HCT116 (cell line): ENCODE results near the gene PRPF6. TPM values are rescaled to one million over a fixed set of nuclear protein-coding genes. Genes with fewer than 3 reads are reported as not detected.

Source experiments
- ATAC-seq: fragments of 200-7000 bp; cut with Tn5 transposase; 2 replicates; pipeline ENCODE4 v1.9.1; 2020; ENCODE audit warnings: mild to moderate bottlenecking, moderate library complexity
- BruUV-seq: library from RNA; stranded (reverse); fragments of 400-500 nt; replicated peaks from 2 replicates; lab custom pipeline; 2021; lab: Mats Ljungman, UMichigan
- CTCF ChIA-PET: fragments of 300-600 bp; sonication (Branson Sonifier 250); formaldehyde crosslinking; loops from one replicate; lab custom pipeline; 2021; ENCODE audit warnings: antibody characterized with exemption; lab: Charles Lee
- POLR2A ChIA-PET: fragments of 300-600, 350-600 bp; sonication (Branson Sonifier 250); formaldehyde crosslinking; loops from one replicate; lab custom pipeline; 2021; ENCODE audit warnings: antibody characterized with exemption; lab: Charles Lee
- RAD21 ChIA-PET, 2 experiments: fragments of 300-600 bp; sonication (Branson Sonifier 250); formaldehyde crosslinking; loops; one replicate each; lab custom pipeline; 2023; ENCODE audit warnings: low total read pairs in 2 of 2; ENCODE audit not compliant: uncharacterized antibody in 2 of 2, unreplicated experiment in 2 of 2, low non-redundant PET in 1 of 2; lab: Charles Lee
- DNase-seq: peaks from one replicate; pipeline ENCODE4 v3.0.0-alpha.2; 2010; ENCODE audit warnings: low read depth, low spot score
- H2AFZ ChIP-seq: fragments of 200-600 bp; shearing (Covaris generic), sonication (generic); 2 replicates; pipeline ENCODE4 v1.6.1; 2017; ENCODE audit warnings: low read depth, mixed run types, mixed read lengths, antibody characterized with exemption, low read length; ENCODE audit not compliant: poor library complexity, severe bottlenecking
- H3K27ac ChIP-seq: 2 replicates; pipeline ENCODE4 v1.5.1; 2012; ENCODE audit warnings: low read depth, low read length
- H3K27me3 ChIP-seq: fragments of 200-600 bp; sonication (generic); 2 replicates; pipeline ENCODE4 v1.6.1; 2016; ENCODE audit warnings: mixed run types, low read length, mixed read lengths; ENCODE audit not compliant: insufficient read depth
- H3K36me3 ChIP-seq, 2 experiments: fragments of 200-500 bp in 1 of 2; fragments of 200-600 bp in 1 of 2; sonication (Bioruptor generic) in 1 of 2; sonication (generic) in 1 of 2; 2 replicates each; pipeline versions ENCODE4 v1.5.1 to v1.6.1; 2014 to 2016; ENCODE audit warnings: low read length in 2 of 2, inconsistent platforms in 1 of 2, mixed read lengths in 1 of 2, mixed run types in 1 of 2; ENCODE audit not compliant: insufficient read depth in 2 of 2, control insufficient read depth in 1 of 2
- H3K4me1 ChIP-seq, 2 experiments: fragments of 200-600 bp in 1 of 2; sonication (generic) in 1 of 2; 2 replicates each; pipeline versions ENCODE4 v1.5.1 to v1.6.1; 2012 to 2017; ENCODE audit warnings: low read length in 2 of 2, inconsistent platforms in 1 of 2, mild to moderate bottlenecking in 1 of 2, mixed read lengths in 1 of 2, mixed run types in 1 of 2, moderate library complexity in 1 of 2; ENCODE audit not compliant: insufficient read depth in 2 of 2, control insufficient read depth in 1 of 2
- H3K4me2 ChIP-seq: fragments of 200-600 bp; sonication (generic); 2 replicates; pipeline ENCODE4 v1.6.1; 2017; ENCODE audit warnings: mixed run types, low read length, mixed read lengths
- H3K4me3 ChIP-seq, 2 experiments: fragments of 200-600 bp in 1 of 2; sonication (generic) in 1 of 2; replicated peaks in 1 of 2; 2 replicates each; pipeline ENCODE4 v1.5.1; 2011 to 2016; ENCODE audit warnings: low read length in 2 of 2, control low read depth in 1 of 2, low read depth in 1 of 2, mild to moderate bottlenecking in 1 of 2, mixed read lengths in 1 of 2, mixed run types in 1 of 2
- H3K79me2 ChIP-seq: fragments of 200-600 bp; sonication (generic); 2 replicates; pipeline ENCODE4 v1.6.1; 2017; ENCODE audit warnings: mild to moderate bottlenecking, mixed run types, low read length, moderate library complexity, mixed read lengths; ENCODE audit not compliant: insufficient read depth
- H3K9ac ChIP-seq: fragments of 200-600 bp; sonication (generic); 2 replicates; pipeline ENCODE4 v1.6.1; 2016; ENCODE audit warnings: low read length, mixed read lengths
- H3K9me2 ChIP-seq: fragments of 200-600 bp; sonication (generic), shearing (Covaris generic); 2 replicates; pipeline ENCODE4 v1.6.1; 2017; ENCODE audit warnings: mixed run types, mild to moderate bottlenecking, moderate library complexity; ENCODE audit not compliant: insufficient read depth
- H3K9me3 ChIP-seq, 2 experiments: fragments of 200-500 bp in 1 of 2; fragments of 200-600 bp in 1 of 2; sonication (Bioruptor generic) in 1 of 2; sonication (generic) in 1 of 2; 2 replicates each; pipeline ENCODE4 v1.6.1; 2014 to 2017; ENCODE audit warnings: low read length in 2 of 2, mixed read lengths in 2 of 2, inconsistent platforms in 1 of 2, low read depth in 1 of 2, mild to moderate bottlenecking in 1 of 2, mixed run types in 1 of 2, moderate library complexity in 1 of 2; ENCODE audit not compliant: control insufficient read depth in 1 of 2, insufficient read depth in 1 of 2
- H4K20me1 ChIP-seq: fragments of 200-600 bp; sonication (generic), shearing (Covaris generic); 2 replicates; pipeline ENCODE4 v1.6.1; 2017; ENCODE audit warnings: mixed run types, mild to moderate bottlenecking, moderate library complexity; ENCODE audit not compliant: insufficient read depth
- CEBPB ChIP-seq: IDR thresholded peaks from 2 replicates; pipeline ENCODE4 v1.6.1; 2012; ENCODE audit warnings: low read depth
- CTCF ChIP-seq, 3 experiments: fragments of 200-600 bp in 1 of 3; sonication (generic) in 1 of 3; IDR thresholded peaks in 2 of 3; conservative IDR thresholded peaks in 1 of 3; 2 replicates each; pipeline ENCODE4 v1.5.1; 2012 to 2017; ENCODE audit warnings: low read depth in 2 of 3, low read length in 2 of 3, antibody characterized with exemption in 1 of 3, borderline replicate concordance in 1 of 3, control low read depth in 1 of 3, mild to moderate bottlenecking in 1 of 3, mixed read lengths in 1 of 3, mixed run types in 1 of 3, moderate library complexity in 1 of 3; ENCODE audit not compliant: insufficient read depth in 1 of 3
- EZH2 ChIP-seq: fragments of 200-600 bp; sonication (generic); IDR thresholded peaks from 2 replicates; pipeline ENCODE4 v1.6.1; 2017; ENCODE audit warnings: antibody characterized with exemption, mixed run types
- EZH2phosphoT487 ChIP-seq: fragments of 200-600 bp; IDR thresholded peaks from 2 replicates; pipeline ENCODE4 v1.6.1; 2018; ENCODE audit warnings: antibody characterized with exemption, borderline replicate concordance
- FOSL1 ChIP-seq: IDR thresholded peaks from 2 replicates; pipeline ENCODE4 v1.6.1; 2012; ENCODE audit warnings: low read depth
- ZNF274 ChIP-seq: fragments of 200-500 bp; sonication (Bioruptor generic); IDR thresholded peaks from 2 replicates; pipeline ENCODE4 v1.6.1; 2014; ENCODE audit warnings: mild to moderate bottlenecking, low read depth, low read length, inconsistent platforms
- intact Hi-C: fragments of 100-400 bp; cut with micrococcal nuclease; formaldehyde crosslinking; loops from 2 replicates; pipeline ENCODE4 v1.10.0; 2022
- total RNA-seq: library from RNA; stranded (reverse); gene quantifications from one replicate; pipeline ENCODE4 v1.2.1, GENCODE V29; 2021; ENCODE audit not compliant: unreplicated experiment
- TF ChIP-seq, protein P1 (sequence below): IDR thresholded peaks from 2 replicates; pipeline ENCODE4 v1.6.1; 2012

Gene PRPF6
- total RNA-seq, 1 experiment from 2014 or later = 74.9 TPM

DNA sequence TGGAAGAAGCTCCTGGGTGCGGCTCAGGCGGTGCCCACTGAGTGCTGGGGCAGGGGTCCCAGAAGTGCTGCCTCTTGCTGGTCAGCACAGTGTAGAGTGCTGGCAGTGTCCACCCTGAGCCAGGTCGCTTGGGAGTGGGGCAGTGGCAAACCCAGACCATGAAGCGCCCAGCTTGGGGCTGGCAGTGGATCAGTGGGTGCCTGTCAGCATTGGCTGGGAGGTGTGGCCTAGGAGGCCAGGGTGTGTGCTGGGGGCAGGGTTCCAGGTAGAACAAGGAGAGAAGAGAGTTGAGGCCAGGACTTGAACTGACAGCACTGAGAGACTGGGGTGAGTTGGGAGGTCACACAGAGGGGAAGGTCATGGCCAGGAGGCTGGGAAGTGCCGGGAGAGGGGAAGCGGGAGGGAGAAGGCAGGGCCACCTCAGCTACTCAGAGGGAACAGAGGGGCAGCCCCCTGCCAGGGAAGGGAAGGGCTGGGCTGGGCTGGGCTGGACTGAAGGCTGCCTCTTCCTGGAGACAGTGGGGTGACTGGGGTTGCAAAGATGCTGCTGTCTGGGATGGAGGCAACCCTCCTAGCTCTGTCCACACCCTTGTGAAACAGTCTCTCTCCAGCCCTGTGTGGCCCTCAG, 86.2 kb downstream of the PRPF6 start:
- no peak for ATAC-seq
- CTCF ChIA-PET = interaction anchor here (0.6 kb wide), 1 partner anchor 446 kb away, joined by 4 read pairs; no protein-coding TSS in a partner anchor
- BruUV-seq = no TSS peak

More for the DNA sequence above, 86.2 kb downstream of the PRPF6 start:
- ChIA-PET RAD21 (no interaction called here), POLR2A (no interaction called here)
- Histone ChIP-seq H3K9me2 (no peaks in the 10 kb centered on the region), H3K4me2 (peak overlapping the region; percentile 61), H3K79me2 (no peaks in the 10 kb centered on the region), H3K27ac (no peak overlapping the region; the same call in 1 of the 2 replicates), H4K20me1 (no peaks in the 10 kb centered on the region), H3K4me3 (no peak overlapping the region), H3K4me1 (peaks cover 41 to 51% of the 10 kb centered on the region in 2 experiments), H3K9me3 (no peaks in the 10 kb centered on the region), H3K36me3 (no peaks in the 10 kb centered on the region), H3K27me3 (no peaks in the 10 kb centered on the region), H3K9ac (no peak overlapping the region), H2AFZ (no peak overlapping the region)
- intact Hi-C loops = no loop called here
- TF ChIP-seq FOSL1 = no peak
- no peak for TF ChIP-seq CEBPB
- TF ChIP-seq EZH2 = no peak
- no peak for TF ChIP-seq CTCF (IDR thresholded peaks at IDR 0.05 in 2 of 3, conservative IDR thresholded peaks at IDR 0.05 in 1 of 3; ENCODE audit: borderline replicate concordance in 1 of 3, insufficient read depth in 1 of 3, low read depth in 2 of 3, low read length in 2 of 3)
- TF ChIP-seq ZNF274 = no peak
- no peak for TF ChIP-seq EZH2phosphoT487
- TF ChIP-seq, protein P1, sequence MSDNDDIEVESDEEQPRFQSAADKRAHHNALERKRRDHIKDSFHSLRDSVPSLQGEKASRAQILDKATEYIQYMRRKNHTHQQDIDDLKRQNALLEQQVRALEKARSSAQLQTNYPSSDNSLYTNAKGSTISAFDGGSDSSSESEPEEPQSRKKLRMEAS = no peak
- DNase-seq = no peak
